ENCODE data around the gene FSIP1. TPM values are rescaled to one million over a fixed set of nuclear protein-coding genes. Genes with fewer than 3 reads are reported as not detected.

FSIP1 gene
- total RNA-seq, 1 donor from 2014 or later: 0.71 TPM

DNA sequence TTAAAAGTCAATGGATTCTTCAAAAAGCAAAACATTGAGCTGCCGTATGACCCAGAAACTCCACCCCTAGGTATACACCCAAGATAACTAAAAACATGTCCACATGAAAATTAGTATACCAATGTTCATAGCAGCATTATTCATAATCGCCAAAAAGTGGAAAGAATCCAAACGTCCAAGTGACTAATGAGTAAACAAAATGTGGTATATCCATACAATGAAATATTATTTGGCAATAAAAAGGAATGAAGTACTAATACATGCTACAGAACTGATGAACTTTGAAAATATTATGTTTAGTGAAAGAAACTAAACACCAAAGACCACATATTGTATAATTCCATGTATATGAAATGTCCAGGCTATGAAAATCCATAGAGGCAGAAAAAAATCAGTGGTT lies 123.9 kb downstream of the FSIP1 start:
- TF ChIP-seq, protein P1, sequence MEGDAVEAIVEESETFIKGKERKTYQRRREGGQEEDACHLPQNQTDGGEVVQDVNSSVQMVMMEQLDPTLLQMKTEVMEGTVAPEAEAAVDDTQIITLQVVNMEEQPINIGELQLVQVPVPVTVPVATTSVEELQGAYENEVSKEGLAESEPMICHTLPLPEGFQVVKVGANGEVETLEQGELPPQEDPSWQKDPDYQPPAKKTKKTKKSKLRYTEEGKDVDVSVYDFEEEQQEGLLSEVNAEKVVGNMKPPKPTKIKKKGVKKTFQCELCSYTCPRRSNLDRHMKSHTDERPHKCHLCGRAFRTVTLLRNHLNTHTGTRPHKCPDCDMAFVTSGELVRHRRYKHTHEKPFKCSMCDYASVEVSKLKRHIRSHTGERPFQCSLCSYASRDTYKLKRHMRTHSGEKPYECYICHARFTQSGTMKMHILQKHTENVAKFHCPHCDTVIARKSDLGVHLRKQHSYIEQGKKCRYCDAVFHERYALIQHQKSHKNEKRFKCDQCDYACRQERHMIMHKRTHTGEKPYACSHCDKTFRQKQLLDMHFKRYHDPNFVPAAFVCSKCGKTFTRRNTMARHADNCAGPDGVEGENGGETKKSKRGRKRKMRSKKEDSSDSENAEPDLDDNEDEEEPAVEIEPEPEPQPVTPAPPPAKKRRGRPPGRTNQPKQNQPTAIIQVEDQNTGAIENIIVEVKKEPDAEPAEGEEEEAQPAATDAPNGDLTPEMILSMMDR (IDR thresholded peaks at IDR 0.05; ENCODE audit: insufficient read depth, low read length, poor library complexity, severe bottlenecking): no peak
- H3K36me3 ChIP-seq (ENCODE audit: control insufficient read depth, insufficient read depth, low read length): no peaks in the 10 kb centered on the region
- no peak overlapping the region for H3K4me3 ChIP-seq (ENCODE audit: low read depth, low read length)
- DNase-seq (ENCODE audit: low read depth): no peak
- H3K27me3 ChIP-seq (ENCODE audit: control insufficient read depth, insufficient read depth, low read length): no peaks in the 10 kb centered on the region

- no peaks in the 10 kb centered on the region for H3K27me3 ChIP-seq (ENCODE audit: control insufficient read depth, insufficient read depth, low read length)
- TF ChIP-seq, protein P1 (IDR thresholded peaks at IDR 0.05; ENCODE audit: insufficient read depth, low read length, poor library complexity, severe bottlenecking): no peak
- DNase-seq (ENCODE audit: low read depth): no peak
- no peak overlapping the region for H3K4me3 ChIP-seq (ENCODE audit: low read depth, low read length)
- H3K36me3 ChIP-seq (ENCODE audit: control insufficient read depth, insufficient read depth, low read length): no peaks in the 10 kb centered on the region
Measured at GRCh38 chr15:39657668-39658067, 125.0 kb downstream of the FSIP1 start.

- no peaks in the 10 kb centered on the region for H3K36me3 ChIP-seq (ENCODE audit: control insufficient read depth, insufficient read depth, low read length)
- TF ChIP-seq, protein P1 (IDR thresholded peaks at IDR 0.05; ENCODE audit: insufficient read depth, low read length, poor library complexity, severe bottlenecking): no peak
- no peak overlapping the region for H3K4me3 ChIP-seq (ENCODE audit: low read depth, low read length)
- H3K27me3 ChIP-seq (ENCODE audit: control insufficient read depth, insufficient read depth, low read length): no peaks in the 10 kb centered on the region
- DNase-seq (ENCODE audit: low read depth): no peak
Measured at GRCh38 chr15:39657181-39657580, 125.5 kb downstream of the FSIP1 start.

DNA sequence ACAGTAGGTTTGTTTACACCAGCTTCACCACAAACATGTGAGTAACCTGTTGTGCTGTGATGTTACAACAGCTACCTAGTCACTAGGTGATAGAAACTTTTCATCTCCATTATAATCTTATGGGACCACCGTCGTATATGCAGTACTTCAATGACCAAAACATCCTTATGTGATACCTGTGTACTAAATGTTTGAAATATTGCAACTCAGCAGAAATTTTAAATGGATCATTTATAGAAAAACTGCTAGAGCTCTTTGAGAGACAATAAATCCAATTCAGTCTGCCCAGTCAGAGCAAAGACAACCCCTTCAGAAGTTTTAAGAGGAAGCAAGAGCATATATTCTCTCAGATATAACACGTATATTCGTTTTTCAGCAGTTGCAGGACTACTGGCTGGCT lies 128.3 kb downstream of the FSIP1 start:
- Histone ChIP-seq H3K4me3 (ENCODE audit: low read depth, low read length) (no peak overlapping the region), H3K27me3 (ENCODE audit: control insufficient read depth, insufficient read depth, low read length) (no peaks in the 10 kb centered on the region), H3K36me3 (ENCODE audit: control insufficient read depth, insufficient read depth, low read length) (no peaks in the 10 kb centered on the region)
- TF ChIP-seq, protein P1 (IDR thresholded peaks at IDR 0.05; ENCODE audit: insufficient read depth, low read length, poor library complexity, severe bottlenecking): no peak
- no peak for DNase-seq (ENCODE audit: low read depth)

DNA sequence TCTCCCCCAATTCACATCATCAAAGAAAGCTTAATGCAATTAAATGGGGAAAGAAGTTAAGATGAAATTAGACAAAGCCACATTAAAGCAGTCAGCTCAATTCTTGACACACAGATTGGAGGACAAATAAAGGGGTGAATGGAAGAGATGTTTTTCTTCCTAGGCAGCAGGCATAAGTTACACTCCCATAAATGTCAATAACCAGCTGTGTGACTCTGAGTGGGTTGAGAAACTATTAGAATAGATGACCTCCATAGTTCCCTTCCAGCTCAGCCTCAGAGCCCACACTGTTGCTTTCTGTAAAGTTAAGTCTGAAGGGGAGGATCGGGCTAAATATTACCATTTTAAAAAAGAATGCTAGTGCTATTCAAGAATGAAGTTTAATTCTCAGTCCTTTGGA lies 130.8 kb downstream of the FSIP1 start:
- H3K36me3 ChIP-seq (ENCODE audit: control insufficient read depth, insufficient read depth, low read length): no peaks in the 10 kb centered on the region
- TF ChIP-seq, protein P1 (IDR thresholded peaks at IDR 0.05; ENCODE audit: insufficient read depth, low read length, poor library complexity, severe bottlenecking): no peak
- H3K4me3 ChIP-seq (ENCODE audit: low read depth, low read length): no peak overlapping the region
- H3K27me3 ChIP-seq (ENCODE audit: control insufficient read depth, insufficient read depth, low read length): no peaks in the 10 kb centered on the region
- DNase-seq (ENCODE audit: low read depth): no peak

GRCh38 chr15:39651295-39651694 lies 131.3 kb downstream of the FSIP1 start:
- DNase-seq (ENCODE audit: low read depth): no peak
- no peak overlapping the region for H3K4me3 ChIP-seq (ENCODE audit: low read depth, low read length)
- no peaks in the 10 kb centered on the region for H3K36me3 ChIP-seq (ENCODE audit: control insufficient read depth, insufficient read depth, low read length)
- TF ChIP-seq, protein P1 (IDR thresholded peaks at IDR 0.05; ENCODE audit: insufficient read depth, low read length, poor library complexity, severe bottlenecking): no peak
- H3K27me3 ChIP-seq (ENCODE audit: control insufficient read depth, insufficient read depth, low read length): no peaks in the 10 kb centered on the region

Data from kidney epithelial cell (primary cell).